Mononuclear cell (primary cell): ENCODE data around the gene PXK. TPM values are rescaled to one million over a fixed set of nuclear protein-coding genes. Genes with fewer than 3 reads are reported as not detected.
A peak's percentile ranks its signal among the peaks of the same experiment; 100 is the strongest.

Source experiments
- H3K27me3 ChIP-seq: 2 replicates; pipeline ENCODE4 v1.6.0; 2011; ENCODE audit warnings: low read length, control low read depth; ENCODE audit not compliant: insufficient read depth
- H3K4me1 ChIP-seq: 2 replicates; pipeline ENCODE4 v1.5.1; 2011; ENCODE audit warnings: mild to moderate bottlenecking, low read length, control low read depth; ENCODE audit not compliant: insufficient read depth
- H3K4me3 ChIP-seq: 2 replicates; pipeline ENCODE4 v1.5.1; 2011; ENCODE audit warnings: mild to moderate bottlenecking, low read length, moderate library complexity
- H3K9me3 ChIP-seq: 2 replicates; pipeline ENCODE4 v1.5.1; 2011; ENCODE audit warnings: low read depth, mild to moderate bottlenecking, control low read depth, low read length
- total RNA-seq: library from RNA; depleted of rRNA; stranded (reverse); fragments of >200 nt; gene quantifications from one replicate; pipeline ENCODE4 v1.2.3, GENCODE V29; 2012

The PXK gene
- total RNA-seq, 1 donor: 50.7 TPM

GRCh38 chr3:58351920-58352319 lies 19.2 kb downstream of the PXK start:
- Histone ChIP-seq H3K9me3 (no peaks in the 10 kb centered on the region), H3K4me1 (peaks cover 92% of the 10 kb centered on the region), H3K27me3 (no peaks in the 10 kb centered on the region), H3K4me3 (no peak overlapping the region)

- no peaks in the 10 kb centered on the region for H3K9me3 ChIP-seq
- peaks cover 99% of the 10 kb centered on the region for H3K4me1 ChIP-seq
- no peak overlapping the region for H3K4me3 ChIP-seq
- no peaks in the 10 kb centered on the region for H3K27me3 ChIP-seq
Measured at GRCh38 chr3:58352626-58353025, 19.9 kb downstream of the PXK start.

GRCh38 chr3:58353722-58354553 lies 21.2 kb downstream of the PXK start:
- Histone ChIP-seq H3K4me3 (peak overlapping the region; percentile 34), H3K9me3 (no peaks in the 10 kb centered on the region), H3K27me3 (no peaks in the 10 kb centered on the region), H3K4me1 (peaks cover 93% of the 10 kb centered on the region)

DNA sequence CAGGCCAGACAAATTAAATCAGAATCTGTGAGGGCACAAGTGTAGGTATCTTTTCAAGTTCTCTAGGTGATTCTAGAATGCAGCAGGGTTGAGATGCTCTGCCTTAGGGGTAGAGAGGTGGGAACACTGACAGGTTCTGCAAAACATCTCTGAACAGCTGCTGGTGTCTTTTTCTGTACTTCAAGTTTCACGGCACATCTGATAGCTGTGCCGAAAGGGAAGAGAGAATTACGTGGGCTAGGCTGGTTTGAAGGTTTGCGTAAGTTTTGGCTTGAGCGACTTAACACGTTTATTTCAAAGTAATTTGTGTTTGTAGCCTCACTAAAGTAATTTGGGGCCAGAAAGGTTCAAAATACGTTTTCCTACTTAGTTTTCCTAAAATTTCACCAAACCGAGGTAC lies 22.5 kb downstream of the PXK start:
- Histone ChIP-seq H3K4me1 (peaks cover 80% of the 10 kb centered on the region), H3K4me3 (no peak overlapping the region), H3K9me3 (no peaks in the 10 kb centered on the region), H3K27me3 (no peaks in the 10 kb centered on the region)

DNA sequence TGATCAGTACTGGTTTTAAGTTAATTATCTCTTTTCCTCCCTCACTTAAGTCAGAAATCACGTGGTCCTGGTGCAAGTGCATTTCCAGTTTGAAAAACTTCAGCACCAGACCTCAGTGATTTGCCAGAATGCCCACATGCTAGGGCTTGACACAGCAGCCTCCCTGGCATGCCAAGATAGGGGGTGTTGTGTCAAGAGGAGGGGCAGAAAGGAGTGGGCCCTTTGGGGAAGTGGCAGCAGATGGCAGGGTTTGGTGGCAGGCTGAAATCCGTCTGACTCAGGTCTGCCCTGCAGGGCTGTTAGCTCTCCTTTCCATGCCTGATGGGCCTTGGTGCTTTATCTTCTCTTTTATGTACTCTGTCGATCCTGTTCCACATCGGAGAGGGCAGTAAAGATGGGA lies 23.4 kb downstream of the PXK start:
- Histone ChIP-seq H3K9me3 (no peaks in the 10 kb centered on the region), H3K4me3 (no peak overlapping the region), H3K27me3 (no peaks in the 10 kb centered on the region), H3K4me1 (peaks cover 72% of the 10 kb centered on the region)

- Histone ChIP-seq H3K27me3 (no peaks in the 10 kb centered on the region), H3K9me3 (no peaks in the 10 kb centered on the region), H3K4me1 (peaks cover 58% of the 10 kb centered on the region), H3K4me3 (no peak overlapping the region)
Measured at GRCh38 chr3:58357402-58357801, 24.7 kb downstream of the PXK start.

GRCh38 chr3:58358092-58358491 lies 25.4 kb downstream of the PXK start:
- no peak overlapping the region for H3K4me3 ChIP-seq
- no peaks in the 10 kb centered on the region for H3K27me3 ChIP-seq
- H3K4me1 ChIP-seq: peaks cover 52% of the 10 kb centered on the region
- H3K9me3 ChIP-seq: no peaks in the 10 kb centered on the region

GRCh38 chr3:58358808-58359207 lies 26.1 kb downstream of the PXK start:
- Histone ChIP-seq H3K27me3 (no peaks in the 10 kb centered on the region), H3K9me3 (no peaks in the 10 kb centered on the region), H3K4me1 (peaks cover 50% of the 10 kb centered on the region), H3K4me3 (no peak overlapping the region)

DNA sequence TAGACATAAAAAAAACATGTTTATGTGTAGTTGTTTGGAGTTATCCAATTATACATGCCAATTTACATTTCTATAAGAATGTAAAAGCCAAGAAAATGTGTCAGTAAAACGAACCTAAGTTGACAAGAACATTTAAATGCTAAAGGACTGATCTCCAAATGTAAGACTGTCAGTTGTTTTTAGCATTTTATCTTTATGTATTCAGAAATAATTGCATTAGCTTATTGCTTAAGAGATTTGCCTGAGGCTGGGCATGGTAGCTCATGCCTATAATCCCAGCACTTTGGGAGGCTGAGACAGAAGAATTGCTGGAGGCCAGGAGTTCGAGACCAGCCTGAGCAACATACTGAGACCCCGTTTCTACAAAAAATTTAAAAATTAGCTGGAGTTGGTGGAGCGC lies 26.9 kb downstream of the PXK start:
- Histone ChIP-seq H3K4me3 (no peak overlapping the region), H3K4me1 (peaks cover 50% of the 10 kb centered on the region), H3K9me3 (no peaks in the 10 kb centered on the region), H3K27me3 (no peaks in the 10 kb centered on the region)

- Histone ChIP-seq H3K9me3 (no peaks in the 10 kb centered on the region), H3K4me3 (no peak overlapping the region), H3K4me1 (peaks cover 28% of the 10 kb centered on the region), H3K27me3 (no peaks in the 10 kb centered on the region)
Measured at GRCh38 chr3:58361866-58362265, 29.2 kb downstream of the PXK start.

DNA sequence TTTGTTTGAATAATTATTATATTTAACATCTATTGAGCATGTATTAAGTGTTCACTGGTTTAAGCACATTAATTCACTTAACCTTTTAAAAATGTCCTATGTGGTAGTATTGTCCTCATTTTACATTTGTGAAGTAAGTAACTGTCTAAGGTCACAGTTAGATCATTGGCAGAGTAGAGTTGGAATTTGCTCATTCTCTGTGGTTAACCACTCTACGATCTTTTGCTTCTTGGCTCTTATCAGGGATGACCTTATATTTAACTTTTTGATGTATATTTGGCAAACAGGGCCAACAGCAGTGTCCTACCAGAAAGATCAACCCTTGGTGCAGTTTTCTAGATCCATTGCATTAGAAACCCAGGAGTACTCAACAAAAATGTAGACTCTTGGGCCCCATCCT lies 34.0 kb downstream of the PXK start:
- Histone ChIP-seq H3K27me3 (no peaks in the 10 kb centered on the region), H3K4me1 (peaks cover 14% of the 10 kb centered on the region), H3K4me3 (no peak overlapping the region), H3K9me3 (no peaks in the 10 kb centered on the region)

GRCh38 chr3:58369038-58369437 lies 36.3 kb downstream of the PXK start:
- no peaks in the 10 kb centered on the region for H3K27me3 ChIP-seq
- H3K9me3 ChIP-seq: no peaks in the 10 kb centered on the region
- no peak overlapping the region for H3K4me3 ChIP-seq
- H3K4me1 ChIP-seq: peaks cover 6% of the 10 kb centered on the region

GRCh38 chr3:58369876-58370275 lies 37.2 kb downstream of the PXK start:
- no peaks in the 10 kb centered on the region for H3K27me3 ChIP-seq
- no peaks in the 10 kb centered on the region for H3K9me3 ChIP-seq
- H3K4me3 ChIP-seq: no peak overlapping the region
- no peaks in the 10 kb centered on the region for H3K4me1 ChIP-seq

- no peaks in the 10 kb centered on the region for H3K9me3 ChIP-seq
- no peaks in the 10 kb centered on the region for H3K27me3 ChIP-seq
- no peak overlapping the region for H3K4me3 ChIP-seq
- H3K4me1 ChIP-seq: no peaks in the 10 kb centered on the region
Measured at GRCh38 chr3:58370407-58370806, 37.7 kb downstream of the PXK start.

GRCh38 chr3:58371754-58372153 lies 39.1 kb downstream of the PXK start:
- Histone ChIP-seq H3K27me3 (no peaks in the 10 kb centered on the region), H3K9me3 (no peaks in the 10 kb centered on the region), H3K4me3 (no peak overlapping the region), H3K4me1 (no peaks in the 10 kb centered on the region)

- Histone ChIP-seq H3K27me3 (no peaks in the 10 kb centered on the region), H3K9me3 (no peaks in the 10 kb centered on the region), H3K4me3 (no peak overlapping the region), H3K4me1 (no peaks in the 10 kb centered on the region)
Measured at GRCh38 chr3:58375254-58375653, 42.6 kb downstream of the PXK start.
